ENCODE results near the gene BCAS3.

DNA sequence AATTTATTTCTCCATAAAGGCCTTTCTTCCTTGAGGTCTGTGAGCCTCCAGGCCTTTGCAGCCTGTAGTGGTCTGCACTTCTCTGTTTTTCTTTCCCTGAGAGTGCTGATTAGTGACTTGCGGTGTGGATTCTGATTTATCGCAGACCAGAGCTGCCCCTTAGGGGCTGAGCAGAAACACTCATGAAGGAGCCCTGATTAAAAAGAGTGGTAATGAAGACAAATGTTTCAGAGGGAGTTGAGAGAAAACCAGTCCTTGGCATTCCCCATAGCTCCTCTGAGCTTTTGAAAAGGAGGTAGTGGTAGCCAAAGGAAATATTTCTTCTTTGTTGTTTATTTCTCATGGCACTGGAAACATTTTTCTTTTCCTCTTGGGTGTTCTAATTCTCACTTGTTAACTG is 453.9 kb downstream of the BCAS3 start:
- TF ChIP-seq EZH2 (IDR thresholded peaks at IDR 0.05), result no peak
- TF ChIP-seq, protein P1, sequence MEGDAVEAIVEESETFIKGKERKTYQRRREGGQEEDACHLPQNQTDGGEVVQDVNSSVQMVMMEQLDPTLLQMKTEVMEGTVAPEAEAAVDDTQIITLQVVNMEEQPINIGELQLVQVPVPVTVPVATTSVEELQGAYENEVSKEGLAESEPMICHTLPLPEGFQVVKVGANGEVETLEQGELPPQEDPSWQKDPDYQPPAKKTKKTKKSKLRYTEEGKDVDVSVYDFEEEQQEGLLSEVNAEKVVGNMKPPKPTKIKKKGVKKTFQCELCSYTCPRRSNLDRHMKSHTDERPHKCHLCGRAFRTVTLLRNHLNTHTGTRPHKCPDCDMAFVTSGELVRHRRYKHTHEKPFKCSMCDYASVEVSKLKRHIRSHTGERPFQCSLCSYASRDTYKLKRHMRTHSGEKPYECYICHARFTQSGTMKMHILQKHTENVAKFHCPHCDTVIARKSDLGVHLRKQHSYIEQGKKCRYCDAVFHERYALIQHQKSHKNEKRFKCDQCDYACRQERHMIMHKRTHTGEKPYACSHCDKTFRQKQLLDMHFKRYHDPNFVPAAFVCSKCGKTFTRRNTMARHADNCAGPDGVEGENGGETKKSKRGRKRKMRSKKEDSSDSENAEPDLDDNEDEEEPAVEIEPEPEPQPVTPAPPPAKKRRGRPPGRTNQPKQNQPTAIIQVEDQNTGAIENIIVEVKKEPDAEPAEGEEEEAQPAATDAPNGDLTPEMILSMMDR (IDR thresholded peaks at IDR 0.05 in 2 of 3, conservative IDR thresholded peaks at IDR 0.05 in 1 of 3; ENCODE audit: borderline replicate concordance in 1 of 3, insufficient read depth in 1 of 3, low read depth in 2 of 3, low read length in 2 of 3), result no peak
- TF ChIP-seq ELF1 (IDR thresholded peaks at IDR 0.05; ENCODE audit: borderline replicate concordance, low read depth), result no peak

Measured in HCT116 (cell line).